HG03066 (cell line): Measurements from ENCODE around the gene USP3.
A peak's percentile ranks its signal among the peaks of the same experiment; 100 is the strongest.

Experiments used
- ATAC-seq: cut with Tn5 transposase; IDR thresholded peaks from one replicate; pipeline ENCODE4 v1.9.1; 2021; ENCODE audit warnings: low read depth; ENCODE audit not compliant: unreplicated experiment

USP3 gene

DNA sequence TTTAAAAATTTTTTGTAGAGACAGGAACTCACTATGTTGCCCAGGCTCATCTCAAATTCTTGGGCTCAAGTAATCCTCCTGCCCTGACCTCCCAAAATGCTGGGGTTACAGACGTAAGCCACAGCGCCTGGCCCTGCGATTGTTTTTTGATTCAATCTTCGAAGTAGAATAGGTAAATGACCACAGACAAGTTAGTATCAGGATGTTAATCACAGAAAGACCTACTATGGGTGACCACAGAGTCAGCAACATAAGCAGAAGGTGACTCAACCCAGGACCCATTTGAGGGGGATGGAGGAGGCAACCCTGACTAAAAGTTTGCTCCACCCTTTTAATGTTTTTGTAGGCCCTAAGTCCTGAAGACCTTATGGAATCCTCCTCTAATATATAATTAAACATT is 10.0 kb upstream of the USP3 start:
- no peak for ATAC-seq

DNA sequence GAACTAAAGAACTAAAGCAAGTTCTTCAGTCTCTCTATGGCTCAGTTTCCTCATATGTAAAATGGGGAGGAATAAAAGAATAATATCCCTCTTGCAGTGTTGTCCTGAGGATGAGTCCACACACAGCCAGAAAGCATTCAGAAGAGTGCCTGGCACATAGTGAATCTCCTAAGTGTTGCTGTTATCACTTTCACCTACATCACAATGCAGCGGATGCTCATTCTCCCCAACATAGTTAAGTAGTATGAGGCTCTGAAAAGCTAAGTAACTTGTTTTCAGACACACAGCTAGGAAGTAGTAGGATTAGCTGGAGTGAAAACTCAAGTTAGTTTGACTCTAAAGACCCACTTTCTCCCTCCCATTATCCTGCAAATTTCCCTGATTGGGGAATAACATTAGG is 9.1 kb upstream of the USP3 start:
- ATAC-seq, result no peak

DNA sequence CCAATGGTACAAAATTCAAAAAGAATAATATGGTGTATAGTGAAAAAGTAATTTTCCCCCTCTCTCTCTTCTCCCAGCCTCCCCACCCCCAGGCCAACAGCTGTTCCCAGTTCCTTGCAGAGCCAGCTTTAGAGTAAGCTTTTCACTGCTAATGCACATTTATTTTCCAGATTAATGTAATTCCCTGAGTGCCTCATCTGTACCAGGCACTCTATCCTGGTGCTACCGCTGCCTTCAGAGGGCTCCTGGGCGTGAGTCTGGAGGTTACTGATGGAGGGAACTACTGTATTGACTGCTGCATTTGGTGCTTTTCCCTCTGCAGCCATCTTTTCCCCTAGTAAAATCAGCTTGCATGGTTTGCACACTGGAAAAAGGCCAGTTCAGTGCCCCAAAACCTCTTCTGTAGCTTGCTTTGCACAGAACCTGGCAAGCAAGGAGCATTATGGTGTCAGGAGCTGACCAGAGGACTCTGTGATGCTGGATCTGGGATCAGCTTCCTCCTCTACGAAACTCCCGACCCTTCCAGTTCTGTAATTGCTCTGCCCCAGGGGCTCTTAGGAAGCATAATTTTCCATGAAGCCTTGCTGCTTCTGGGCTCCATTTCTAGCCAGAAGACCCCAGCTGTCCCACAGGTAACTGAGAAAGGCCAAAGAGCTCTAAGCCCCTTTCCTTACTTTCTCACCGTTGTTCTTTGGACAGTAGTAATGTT is 8.5 kb upstream of the USP3 start:
- no peak for ATAC-seq

DNA sequence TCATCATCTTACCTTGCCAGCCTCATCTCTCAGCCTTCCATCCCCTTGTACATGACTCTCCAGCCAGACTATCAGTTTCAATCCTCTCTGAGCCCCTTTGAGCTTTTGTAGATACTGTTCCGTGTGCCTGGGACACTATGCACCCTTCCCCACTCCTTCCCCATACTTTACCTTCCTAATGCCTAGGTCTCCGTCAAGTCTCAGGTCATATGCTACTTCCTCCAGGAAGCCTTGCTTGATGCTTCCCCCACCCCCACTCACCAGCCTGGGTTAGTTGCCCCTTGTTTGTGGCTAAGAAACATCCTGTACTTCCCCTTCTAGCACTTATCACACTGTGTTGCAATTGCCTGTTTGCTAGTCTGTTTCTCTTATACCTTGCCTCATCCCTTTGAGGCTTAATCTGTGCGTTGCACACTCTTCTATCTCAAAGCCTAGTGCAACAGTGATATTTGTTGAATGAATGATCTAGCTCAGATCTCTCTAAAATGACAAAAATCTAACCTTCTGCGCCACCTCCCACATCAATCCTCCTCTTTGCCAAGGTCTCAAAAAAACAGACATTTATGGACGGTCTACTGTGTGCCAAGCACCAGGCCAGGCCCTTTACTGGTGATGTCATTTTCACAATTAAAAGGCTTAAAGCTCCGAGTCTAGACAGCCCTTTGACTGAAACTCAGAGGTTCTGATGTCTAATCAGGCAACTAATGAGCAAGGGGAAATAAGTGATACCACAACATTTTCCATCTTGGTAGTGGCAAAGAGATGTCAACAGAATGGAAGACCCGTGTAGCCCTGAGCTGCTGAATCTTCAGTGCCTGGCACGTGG is 6.5 kb upstream of the USP3 start:
- no peak for ATAC-seq

DNA sequence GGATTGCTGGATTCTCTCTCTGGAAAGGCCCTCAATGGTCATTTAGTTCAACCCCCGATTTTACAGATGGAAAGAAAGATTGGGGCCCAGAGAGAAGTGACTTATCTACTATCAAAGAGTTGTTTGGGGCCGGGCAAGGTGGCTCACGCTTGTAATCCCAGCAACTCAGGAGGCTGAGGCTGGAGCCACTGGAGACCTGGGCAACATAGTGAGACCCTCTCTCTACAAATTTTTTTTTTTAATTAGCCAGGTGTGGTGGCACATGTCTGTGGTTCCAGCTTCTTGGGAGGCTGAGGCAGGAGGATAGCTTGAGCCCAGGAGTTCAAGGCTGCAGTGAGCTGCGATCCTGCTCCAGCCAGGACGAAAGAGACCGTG is 5.2 kb upstream of the USP3 start:
- ATAC-seq, result no peak

DNA sequence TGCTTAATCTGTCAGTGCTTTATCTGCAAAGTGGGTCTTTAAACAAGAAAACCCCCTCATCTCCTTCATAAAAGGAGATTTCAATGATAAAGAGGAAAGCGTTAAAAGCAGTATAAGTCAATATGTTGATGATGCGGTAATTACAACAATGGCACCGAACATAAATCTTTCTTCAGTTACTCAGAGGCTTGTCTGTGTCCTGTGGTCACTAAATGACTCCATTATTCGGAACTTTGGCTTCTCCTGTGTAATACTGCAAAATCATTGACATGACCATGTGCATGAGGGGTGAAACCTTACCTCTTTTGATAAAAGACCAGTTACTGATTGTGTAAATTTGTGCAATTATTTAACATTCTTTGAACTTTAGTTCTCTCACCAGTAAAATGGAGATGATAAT is 4.8 kb upstream of the USP3 start:
- no peak for ATAC-seq

DNA sequence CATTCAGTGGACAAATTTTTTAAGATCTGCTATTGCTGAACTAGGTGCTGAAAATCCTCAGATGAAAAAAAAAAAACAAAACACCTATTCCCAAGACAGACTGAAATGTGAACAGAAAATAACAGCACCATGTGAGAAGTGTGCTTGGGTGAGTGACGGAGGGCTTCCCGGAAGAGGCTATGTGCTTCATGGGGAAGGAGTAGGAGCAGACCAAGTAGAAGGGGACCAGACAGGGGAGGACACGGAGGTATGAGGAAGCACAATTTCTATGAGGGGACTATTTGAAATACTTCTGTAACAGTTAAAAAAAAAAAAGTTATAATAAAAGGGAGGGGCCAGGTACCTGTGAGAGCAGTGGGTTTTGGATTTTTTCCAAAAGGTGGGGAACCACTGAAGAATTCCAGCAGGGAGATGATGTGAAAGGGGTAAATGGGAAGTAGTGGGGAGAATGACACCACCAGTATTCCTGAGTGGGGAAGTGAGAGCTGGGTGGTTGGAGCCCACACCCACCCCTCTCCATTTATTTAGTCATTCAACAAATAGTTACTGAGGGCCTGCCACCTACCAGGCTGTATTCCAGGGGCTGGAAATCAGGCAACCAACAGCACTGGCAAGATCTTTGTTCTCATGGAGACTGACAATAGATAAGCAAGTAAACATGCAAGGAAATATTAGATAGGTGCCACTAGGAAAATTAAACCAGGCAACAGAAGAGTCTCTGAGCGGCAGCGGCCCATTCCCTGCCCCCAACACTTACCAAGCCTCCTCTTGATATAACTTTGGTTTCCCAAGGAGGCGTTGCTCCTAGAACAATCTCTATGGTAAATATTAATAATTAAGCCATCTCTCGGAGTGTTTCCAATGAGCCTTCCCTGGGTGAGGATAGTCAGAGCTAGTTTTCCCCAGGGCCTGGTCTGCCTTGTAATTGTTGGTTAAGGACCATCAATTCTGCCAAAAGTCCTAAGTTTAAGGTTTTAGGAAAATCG is 3.8 kb upstream of the USP3 start:
- ATAC-seq, result no peak

DNA sequence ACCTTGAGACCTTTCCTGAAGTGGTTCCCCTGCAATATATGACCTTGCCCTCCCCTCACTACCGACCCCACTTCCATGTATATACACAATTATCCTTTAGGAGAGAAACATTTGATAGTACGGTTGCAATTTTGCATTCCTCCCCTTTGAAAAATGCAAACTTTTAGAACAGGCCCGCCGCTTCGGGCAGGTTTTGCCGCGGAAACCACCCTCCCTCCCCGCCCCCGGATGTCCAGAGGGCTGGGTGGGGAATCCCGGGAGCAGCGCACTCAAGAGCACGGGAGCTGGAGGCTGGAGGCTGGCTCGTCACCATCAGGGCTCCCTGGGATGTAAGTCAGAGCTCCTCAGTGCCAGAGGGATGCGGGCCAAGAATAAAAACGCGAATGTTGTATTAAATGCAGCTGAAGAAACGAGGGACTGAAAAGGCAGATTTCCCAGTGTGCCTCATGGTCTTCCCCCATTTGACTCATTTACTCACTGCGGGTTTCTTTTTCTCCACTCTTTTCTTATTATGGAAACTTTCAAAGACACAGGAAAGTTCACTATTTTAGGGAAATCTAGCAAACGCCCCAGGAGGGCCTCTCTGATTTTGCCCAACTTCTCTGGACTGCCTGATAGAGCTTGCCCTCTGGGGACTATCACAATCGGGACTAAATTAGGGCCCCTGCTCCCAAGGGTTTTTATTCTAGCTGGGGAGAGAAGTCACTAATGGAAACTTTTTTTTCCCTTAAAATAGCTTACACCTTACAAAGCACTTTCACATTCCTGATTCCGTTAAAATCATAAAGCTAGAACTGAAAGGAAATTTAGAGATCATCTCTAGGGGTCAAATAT is 2.9 kb upstream of the USP3 start:
- no peak for ATAC-seq

DNA sequence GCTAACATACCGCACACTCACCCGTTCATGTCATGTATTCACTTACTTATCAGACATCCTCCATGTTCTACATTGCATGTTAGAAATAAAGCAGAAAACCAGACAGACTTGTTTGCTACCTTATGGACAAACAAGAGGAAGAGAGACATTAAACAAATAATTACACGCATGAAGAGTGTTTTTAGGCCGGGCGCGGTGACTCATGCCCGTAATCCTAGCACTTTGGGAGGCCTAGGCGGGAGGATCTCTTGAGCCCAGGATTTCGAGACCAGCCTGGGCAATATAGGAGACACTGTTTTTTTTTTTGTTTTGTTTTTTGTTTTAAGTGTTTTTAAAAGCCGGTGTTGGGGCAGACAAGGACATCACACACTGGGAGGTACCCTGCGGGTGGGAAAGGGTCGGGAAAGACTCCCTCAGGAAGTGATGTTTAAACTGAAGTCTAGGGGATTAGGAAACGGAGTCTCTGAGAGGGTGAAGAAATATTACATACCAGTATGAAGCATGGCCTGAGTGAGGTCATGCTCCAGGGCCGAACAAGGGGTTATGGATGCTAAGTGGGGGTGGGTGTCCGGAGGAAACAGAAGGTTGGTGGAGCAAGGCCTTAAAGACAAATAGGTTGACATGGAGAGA is 2.1 kb upstream of the USP3 start:
- ATAC-seq, result no peak

DNA sequence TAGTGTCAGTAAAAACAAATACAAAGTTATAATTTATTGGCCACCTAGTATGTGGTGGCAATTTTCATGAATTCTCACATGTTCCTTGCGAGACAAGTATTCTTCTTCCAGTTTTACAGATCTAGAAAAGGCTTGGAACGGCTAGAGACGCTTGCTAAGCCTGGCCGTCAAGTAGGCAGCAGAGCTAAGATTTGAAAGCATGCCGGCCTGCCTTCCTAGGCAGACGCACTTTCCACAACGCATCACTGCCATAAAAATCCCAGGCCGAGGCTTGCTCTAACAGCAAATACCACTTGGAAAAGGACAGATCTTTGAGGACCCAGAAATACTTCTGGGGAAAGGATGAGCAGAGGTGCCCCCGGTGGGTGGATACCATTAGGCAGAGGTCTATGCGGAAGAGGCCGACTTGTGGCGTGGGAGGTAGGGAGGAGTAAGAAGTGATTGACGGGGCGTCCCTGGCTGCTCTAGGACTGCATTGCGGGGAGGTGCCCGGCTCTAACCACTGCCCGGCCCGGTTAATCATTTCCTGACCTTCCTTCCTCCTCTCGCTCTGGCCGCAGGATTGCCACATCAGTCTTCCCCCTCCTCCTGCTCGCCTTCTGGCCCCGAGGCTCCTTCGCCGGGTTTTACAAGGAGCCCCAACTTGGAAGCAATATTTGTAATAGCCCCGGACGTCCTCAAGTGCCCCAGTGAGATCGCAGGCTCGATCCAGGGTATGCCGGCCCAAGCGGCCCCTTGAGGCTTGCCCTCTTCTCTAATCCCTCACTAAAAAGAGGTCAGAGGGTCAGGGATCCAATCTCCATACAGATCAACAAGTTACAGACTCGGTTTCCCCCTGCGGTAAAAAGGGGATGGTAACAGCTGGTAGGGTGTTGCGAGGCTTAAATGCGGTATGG is 1.3 kb upstream of the USP3 start:
- ATAC-seq, result peak; percentile 54

DNA sequence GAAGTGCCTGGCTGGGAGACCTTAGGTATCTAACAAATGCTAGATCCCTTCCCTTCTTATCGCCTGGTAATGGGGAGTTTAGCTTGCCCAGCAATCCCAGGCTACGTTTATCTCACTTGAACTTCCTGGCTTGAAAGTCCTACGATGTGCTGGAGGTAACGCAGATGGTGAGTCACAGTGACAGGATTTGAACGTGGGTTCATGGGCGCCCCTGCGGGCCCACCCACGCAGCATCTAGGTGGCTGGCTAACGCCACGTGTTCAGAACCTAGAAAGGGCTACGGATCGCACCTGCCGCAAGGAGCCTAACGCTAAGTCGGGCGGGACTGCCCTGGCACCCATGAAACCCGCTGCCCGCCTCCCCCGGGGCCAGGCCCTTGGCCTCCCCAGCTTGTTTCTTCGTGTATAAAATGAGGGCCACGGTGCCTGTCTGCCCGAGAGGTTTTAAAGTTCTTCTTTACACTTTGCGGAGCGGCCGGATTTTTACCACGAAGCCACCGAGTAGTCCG is 600 bp upstream of the USP3 start:
- peak; percentile 20 for ATAC-seq

DNA sequence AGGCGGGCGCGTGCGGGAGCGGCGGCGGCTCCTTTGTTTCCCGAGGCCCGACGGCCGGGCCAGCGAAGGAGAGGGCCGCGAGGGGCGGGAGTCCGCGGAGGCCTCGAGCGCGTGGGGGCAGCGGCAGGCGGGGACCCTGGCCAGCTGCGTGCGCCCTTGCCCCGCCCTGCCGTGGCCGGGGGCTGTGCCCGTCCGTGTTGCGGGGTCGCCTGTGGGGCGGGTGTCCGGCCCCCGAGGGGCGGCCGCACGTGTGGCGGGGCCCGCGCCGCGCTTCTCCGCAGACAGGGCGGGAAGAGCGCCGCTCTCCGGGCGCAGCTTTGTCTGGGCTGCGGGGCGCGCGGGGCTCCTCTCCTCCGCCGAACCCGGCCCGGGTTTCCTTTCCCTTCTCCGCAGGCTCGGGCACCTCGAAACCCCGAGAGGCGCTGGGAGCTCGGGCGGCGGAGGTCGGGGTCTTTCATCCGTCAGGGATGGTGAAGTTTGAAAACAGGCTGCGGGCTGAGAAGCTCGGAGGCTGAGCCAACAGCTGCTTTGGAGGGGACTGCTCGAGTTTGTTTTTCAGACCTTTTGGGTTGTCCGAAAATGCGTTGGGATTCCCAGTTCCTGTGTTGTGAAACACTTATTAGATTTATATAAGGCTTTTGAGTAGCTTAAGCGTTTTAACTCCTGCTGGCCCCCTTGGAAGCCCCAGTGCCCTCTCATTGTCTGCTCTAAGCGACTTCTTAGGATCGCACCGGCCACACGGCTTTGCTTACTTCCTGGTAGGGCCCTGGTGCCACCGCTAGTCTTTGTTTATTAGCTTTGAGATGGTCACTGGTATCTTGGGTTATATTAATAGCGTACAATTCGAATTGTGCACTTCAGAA is 817 bp downstream of the USP3 start:
- ATAC-seq, result no peak

DNA sequence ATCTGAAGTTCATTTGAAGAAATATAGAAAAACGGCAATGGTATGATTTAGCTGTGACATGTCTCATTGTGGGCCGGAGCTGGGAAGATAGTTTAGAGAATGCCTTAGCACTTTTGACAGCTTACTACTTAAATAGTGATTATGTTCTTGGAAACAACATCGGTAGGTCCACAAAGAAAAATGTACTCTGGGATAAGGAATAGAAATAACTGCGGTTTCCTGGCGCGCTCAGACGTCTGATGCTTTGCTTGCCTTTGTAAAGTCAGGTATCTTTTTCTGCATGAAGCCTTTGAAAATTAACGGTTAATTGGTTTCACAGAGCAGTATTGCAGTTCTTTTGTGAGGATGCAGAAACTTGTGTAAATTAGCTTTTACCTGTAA is 1.4 kb downstream of the USP3 start:
- ATAC-seq, result no peak

DNA sequence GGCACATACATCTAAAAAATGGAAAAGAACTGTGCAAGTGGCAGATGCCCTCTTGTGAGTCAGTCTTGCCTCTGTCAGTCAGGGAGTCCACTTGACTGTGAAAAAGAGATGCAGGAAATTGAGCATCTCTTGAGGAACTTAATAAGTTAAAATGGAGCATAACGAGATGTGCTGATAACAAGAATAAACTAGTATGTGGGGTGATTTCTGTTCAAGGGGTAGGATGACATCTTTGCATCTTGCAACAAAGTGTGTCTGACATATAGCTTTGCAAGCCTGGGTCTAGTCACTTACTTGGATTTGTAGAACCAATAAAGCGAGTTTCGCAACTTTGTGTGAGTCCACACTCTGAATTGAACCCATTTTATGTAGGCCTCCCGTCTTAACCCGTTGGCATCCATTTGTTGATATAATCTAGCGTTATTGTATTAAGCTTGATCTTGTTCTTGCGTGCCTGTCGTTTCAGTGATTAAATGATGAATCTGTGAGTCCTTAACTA is 2.2 kb downstream of the USP3 start:
- no peak for ATAC-seq

DNA sequence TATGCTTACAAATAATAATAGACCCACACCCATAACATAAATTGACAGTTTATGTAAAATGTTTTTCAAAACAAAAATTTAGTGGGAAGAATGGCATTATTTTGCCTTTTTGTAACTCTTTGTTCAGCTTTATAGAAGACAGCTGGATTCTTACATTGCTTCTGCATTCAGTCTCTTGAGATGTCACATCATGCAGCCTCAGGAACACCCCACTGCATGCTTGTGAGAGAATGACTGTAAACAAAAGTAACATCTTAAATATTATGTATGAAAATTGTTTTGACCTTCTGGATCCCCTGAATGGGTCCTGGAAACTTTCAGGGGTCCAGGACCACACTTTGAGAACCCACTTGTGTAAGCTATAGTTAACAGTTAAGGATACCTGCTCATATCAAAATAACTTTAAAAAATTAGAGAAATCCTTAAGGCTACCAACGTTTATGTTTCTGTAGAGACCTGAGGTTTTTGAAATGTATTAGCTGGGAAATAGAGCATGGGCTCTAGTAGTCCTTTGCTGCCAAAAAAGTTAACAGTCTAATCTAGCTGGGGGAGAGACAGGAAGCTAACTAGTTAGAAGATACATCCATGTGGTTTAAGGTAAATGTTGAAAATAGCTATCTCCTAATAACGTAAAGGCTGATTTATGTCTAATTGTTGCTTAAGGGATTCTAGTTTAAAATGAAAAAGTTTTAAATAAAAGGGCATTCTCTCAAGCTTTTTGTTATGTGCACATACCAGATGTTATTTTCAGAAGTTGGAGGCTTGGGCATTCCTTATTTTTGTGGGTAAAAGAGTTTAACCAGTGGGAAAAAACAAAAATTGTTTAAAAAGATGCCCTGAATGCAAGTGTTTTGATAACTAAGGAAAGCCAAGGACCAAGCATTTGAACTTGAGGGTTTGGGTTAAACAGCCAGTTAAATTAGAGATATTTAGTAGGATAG is 3.8 kb downstream of the USP3 start:
- ATAC-seq, result no peak
